Esophagus squamous epithelium (tissue), 5 donors: ENCODE results near the gene WFDC12. TPM values are rescaled to one million over a fixed set of nuclear protein-coding genes. Genes with fewer than 3 reads are reported as not detected.

Source experiments
- DNase-seq: peaks from one replicate; lab custom pipeline; 2025; lab: John Stamatoyannopoulos, UW
- H3K27ac ChIP-seq, 4 donors: fragments of 200-600 bp; sonication (generic); one replicate each; pipeline ENCODE4 v1.5.1; 2016 to 2019; ENCODE audit warnings: mild to moderate bottlenecking in 1 of 4
- H3K27me3 ChIP-seq, 4 donors: fragments of 200-600 bp; sonication (generic); 1 replicate in 3 of 4; 2 replicates in 1 of 4; pipeline versions ENCODE4 v1.5.1 to v1.6.0; 2017 to 2021; ENCODE audit warnings: antibody characterized with exemption in 1 of 4
- H3K36me3 ChIP-seq, 3 donors: fragments of 200-600 bp; sonication (generic); one replicate each; pipeline ENCODE4 v1.5.1; 2016 to 2019
- H3K4me1 ChIP-seq, 3 donors: fragments of 200-600 bp; sonication (generic); one replicate each; pipeline ENCODE4 v1.5.1; 2017 to 2019
- H3K4me3 ChIP-seq, 4 donors: fragments of 200-600 bp; sonication (generic); 1 replicate in 3 of 4; 2 replicates in 1 of 4; pipeline ENCODE4 v1.5.1; 2016 to 2019; ENCODE audit warnings: mild to moderate bottlenecking in 2 of 4, moderate library complexity in 1 of 4
- H3K9me3 ChIP-seq, 3 donors: fragments of 200-600 bp; sonication (generic); one replicate each; pipeline ENCODE4 v1.5.1; 2016 to 2019
- CTCF ChIP-seq, 6 experiments: fragments of 450-650 bp in 4 of 6; fragments of 200-600 bp in 2 of 6; sonication (generic) in 2 of 6; IDR thresholded peaks; one replicate each; pipeline ENCODE4 v1.5.1; 2016 to 2019; ENCODE audit warnings: antibody characterized with exemption in 6 of 6, mild to moderate bottlenecking in 4 of 6, moderate library complexity in 4 of 6
- POLR2A ChIP-seq, 4 donors: fragments of 450-650 bp; IDR thresholded peaks; one replicate each; pipeline ENCODE4 v1.6.1; 2017; ENCODE audit warnings: antibody characterized with exemption in 4 of 4, mild to moderate bottlenecking in 4 of 4, moderate library complexity in 3 of 4
- WGBS, 2 donors: methylation state at CpG; one replicate each; pipeline ENCODE4 v1.1.5; 2018; 5-methylcytosine and 5-hydroxymethylcytosine counted together
- intact Hi-C: fragments of 100-400 bp; cut with DNase I; formaldehyde crosslinking; loops from one replicate; pipeline ENCODE4 v1.15.0; 2022
- total RNA-seq, 4 donors: library from RNA; depleted of rRNA; stranded (reverse); fragments of >200 nt; gene quantifications; one replicate each; pipeline ENCODE4 v1.1.0, GENCODE V29; 2016
- donor health status: DM: yes; HTN: yes; CAD: no.

Gene WFDC12
- total RNA-seq, 4 donors from 2014 or later = 0.44 to 2.6 (median 0.64) TPM; not detected in 1

- intact Hi-C loops = no loop called here
- Histone ChIP-seq H3K27me3 (no peaks in the 10 kb centered on the region), H3K27ac (no peak overlapping the region), H3K4me3 (no peak overlapping the region), H3K36me3 (peaks cover 0 to 45% (median 0%) of the 10 kb centered on the region in 3 donors), H3K4me1 (peaks cover 0 to 4% (median 0%) of the 10 kb centered on the region in 3 donors), H3K9me3 (peaks cover 0 to 6% (median 0%) of the 10 kb centered on the region in 3 donors)
- TF ChIP-seq CTCF (IDR thresholded peaks at IDR 0.05) (no peak), POLR2A (IDR thresholded peaks at IDR 0.05) (no peak)
- 86 to 100% methylated on average over 1 of the region's 1 CpG for WGBS, 2 donors
- no peak for DNase-seq
These were observed 41.1 kb downstream of the WFDC12 start for GRCh38 chr20:45083127-45083526.

DNA sequence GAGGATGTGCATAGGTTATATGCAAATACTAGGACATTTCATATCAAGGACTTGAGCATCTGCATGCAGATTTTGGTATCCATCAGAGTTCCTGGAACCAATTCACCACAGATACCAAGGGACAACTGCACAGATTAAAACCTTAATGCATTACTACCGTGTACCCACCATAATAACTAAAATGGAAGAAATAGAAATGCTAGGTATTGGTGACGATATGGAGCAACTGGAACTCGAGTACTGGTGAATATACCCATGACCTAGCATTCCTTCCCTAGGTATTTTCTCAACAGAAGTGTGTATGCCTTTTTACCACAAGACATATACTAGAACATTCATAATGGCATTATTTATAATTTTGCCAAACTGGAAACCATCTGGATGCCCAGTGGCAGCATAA, 41.8 kb downstream of the WFDC12 start:
- no peak for TF ChIP-seq POLR2A (IDR thresholded peaks at IDR 0.05)
- TF ChIP-seq CTCF (IDR thresholded peaks at IDR 0.05) = no peak
- H3K27ac ChIP-seq = no peak overlapping the region
- intact Hi-C loops = no loop called here
- peaks cover 0 to 6% (median 0%) of the 10 kb centered on the region in 3 donors for H3K9me3 ChIP-seq
- 93 to 97% methylated on average over 3 of the region's 3 CpGs for WGBS, 2 donors
- H3K4me1 ChIP-seq = no peaks in the 10 kb centered on the region
- peaks cover 0 to 52% (median 0%) of the 10 kb centered on the region in 3 donors for H3K36me3 ChIP-seq
- H3K27me3 ChIP-seq = no peaks in the 10 kb centered on the region
- no peak overlapping the region for H3K4me3 ChIP-seq
- no peak for DNase-seq

GRCh38 chr20:45080867-45081624, 43.2 kb downstream of the WFDC12 start:
- no peaks in the 10 kb centered on the region for H3K4me1 ChIP-seq
- intact Hi-C loops = no loop called here
- no peaks in the 10 kb centered on the region for H3K27me3 ChIP-seq
- no peak for DNase-seq
- TF ChIP-seq CTCF (IDR thresholded peaks at IDR 0.05) (peak in 2 of 6 experiments; percentile 21 to 24), POLR2A (IDR thresholded peaks at IDR 0.05) (no peak)
- no peak overlapping the region for H3K27ac ChIP-seq
- peaks cover 0 to 6% (median 0%) of the 10 kb centered on the region in 3 donors for H3K9me3 ChIP-seq
- 74 to 77% methylated on average over 5 of the region's 5 CpGs for WGBS, 2 donors
- no peak overlapping the region for H3K4me3 ChIP-seq
- H3K36me3 ChIP-seq = peaks cover 0 to 66% (median 8%) of the 10 kb centered on the region in 3 donors

- 87 to 100% methylated on average over 1 to 3 of the region's 3 CpGs for WGBS, 2 donors
- H3K4me3 ChIP-seq = no peak overlapping the region
- peaks cover 0 to 96% (median 15%) of the 10 kb centered on the region in 3 donors for H3K36me3 ChIP-seq
- DNase-seq = no peak
- intact Hi-C loops = no loop called here
- H3K9me3 ChIP-seq = peaks cover 0 to 6% (median 0%) of the 10 kb centered on the region in 3 donors
- no peaks in the 10 kb centered on the region for H3K27me3 ChIP-seq
- no peak for TF ChIP-seq POLR2A (IDR thresholded peaks at IDR 0.05)
- TF ChIP-seq CTCF (IDR thresholded peaks at IDR 0.05) = no peak
- H3K27ac ChIP-seq = no peak overlapping the region
- no peaks in the 10 kb centered on the region for H3K4me1 ChIP-seq
These were observed 46.7 kb downstream of the WFDC12 start for GRCh38 chr20:45077559-45077958.

Other genes starting within 250 kb of the WFDC12 start
- 100 to 1,000 TPM; 110 to 170 (median 133) TPM for gene YWHAB, start 238.8 kb downstream of the WFDC12 start, total RNA-seq
- 10 to 100 TPM in 1 of 4 donors, 1 to 10 TPM in 3; 5.9 to 18.5 (median 8.7) TPM for gene PABPC1L, start 214.4 kb downstream of the WFDC12 start, total RNA-seq
- gene TOMM34, start 164.1 kb downstream of the WFDC12 start, total RNA-seq = 10 to 100 TPM; 11.4 to 19.5 (median 16.7) TPM
- gene STK4, start 158.0 kb downstream of the WFDC12 start, total RNA-seq = 10 to 100 TPM; 14.6 to 29.8 (median 17.6) TPM
- gene KCNS1, start 23.3 kb downstream of the WFDC12 start, total RNA-seq = under 1 TPM in 3 of 4 donors, not detected in 1; 0.22 to 0.80 (median 0.29) TPM
- gene WFDC5, start 9.3 kb downstream of the WFDC12 start, total RNA-seq = 10 to 100 TPM in 1 of 4 donors, 1 to 10 TPM in 3; 3.1 to 32.1 (median 4.6) TPM
- 1,000 to 10,000 TPM in 3 of 4 donors, 10 to 100 TPM in 1; 14.1 to 2,947 (median 1,123) TPM for gene PI3, start 50.4 kb upstream of the WFDC12 start, total RNA-seq
- not detected for gene SEMG1, start 82.6 kb upstream of the WFDC12 start, total RNA-seq
- not detected for gene SEMG2, start 96.9 kb upstream of the WFDC12 start, total RNA-seq
- gene SLPI, start 130.1 kb upstream of the WFDC12 start, total RNA-seq = 1,000 to 10,000 TPM in 2 of 4 donors, 100 to 1,000 TPM in 2; 250 to 1,637 (median 1,024) TPM
- not detected for gene RBPJL, start 182.4 kb upstream of the WFDC12 start, total RNA-seq
- under 1 TPM in 2 of 4 donors, not detected in 2; 0.09 to 0.68 TPM for gene MATN4, start 183.8 kb upstream of the WFDC12 start, total RNA-seq
- 100 to 1,000 TPM in 3 of 4 donors, 10 to 100 TPM in 1; 88.1 to 174 (median 120) TPM for gene SDC4, start 224.0 kb upstream of the WFDC12 start, total RNA-seq
- gene SYS1, start 238.7 kb upstream of the WFDC12 start, total RNA-seq = 10 to 100 TPM; 22.3 to 32.4 (median 27.0) TPM